CD4-positive, CD25-positive, alpha-beta regulatory T cell (primary cell): ENCODE measurements around the gene MYO10. TPM values are rescaled to one million over a fixed set of nuclear protein-coding genes. Genes with fewer than 3 reads are reported as not detected.

ENCODE experiments used
- ATAC-seq, 2 donors: fragments of 150-1000 bp; cut with Tn5 transposase; one replicate each; pipeline ENCODE4 v1.10.0; 2021; ENCODE audit warnings: low read depth in 2 of 2, moderate number of reproducible peaks in 2 of 2, moderate library complexity in 1 of 2
- DNase-seq, 3 donors: peaks; one replicate each; pipeline versions ENCODE4 v3.0.0 to v3.0.0-alpha.2; 2012 to 2022; ENCODE audit warnings: mixed read lengths in 1 of 3
- H3K27ac ChIP-seq: one replicate; pipeline ENCODE4 v1.7.0; 2013; ENCODE audit warnings: mild to moderate bottlenecking, low read length; ENCODE audit not compliant: insufficient read depth, poor library complexity, severe bottlenecking
- H3K27me3 ChIP-seq: one replicate; pipeline ENCODE4 v1.7.0; 2013; ENCODE audit warnings: low read length; ENCODE audit not compliant: control insufficient read depth, insufficient read depth
- H3K36me3 ChIP-seq: one replicate; pipeline ENCODE4 v1.7.0; 2013; ENCODE audit warnings: mild to moderate bottlenecking, low read length, moderate library complexity; ENCODE audit not compliant: control insufficient read depth, insufficient read depth
- H3K4me1 ChIP-seq: 2 replicates; pipeline ENCODE4 v1.7.0; 2013; ENCODE audit warnings: mild to moderate bottlenecking, low read length; ENCODE audit not compliant: insufficient read depth, control insufficient read depth, poor library complexity, severe bottlenecking
- H3K4me3 ChIP-seq: one replicate; pipeline ENCODE4 v1.7.0; 2013; ENCODE audit warnings: low read depth, mild to moderate bottlenecking, low read length, moderate library complexity
- H3K9me3 ChIP-seq, 2 experiments: 1 replicate in 1 of 2; 2 replicates in 1 of 2; pipeline ENCODE4 v1.7.0; 2013; ENCODE audit warnings: low read length in 2 of 2, mild to moderate bottlenecking in 1 of 2, moderate library complexity in 1 of 2; ENCODE audit not compliant: control insufficient read depth in 2 of 2
- H3K27ac Mint-ChIP-seq, 3 donors: one replicate each; pipeline ENCODE4 v1.8.0; 2020 to 2022; ENCODE audit warnings: mild to moderate bottlenecking in 3 of 3, mixed read lengths in 3 of 3, moderate library complexity in 2 of 3
- H3K27me3 Mint-ChIP-seq: one replicate; pipeline ENCODE4 v1.8.0; 2022; ENCODE audit warnings: mild to moderate bottlenecking, mixed read lengths
- H3K36me3 Mint-ChIP-seq: one replicate; pipeline ENCODE4 v1.8.0; 2020; ENCODE audit warnings: mixed read lengths
- H3K4me1 Mint-ChIP-seq, 4 donors: one replicate each; pipeline ENCODE4 v1.8.0; 2020 to 2022; ENCODE audit warnings: mixed read lengths in 4 of 4, mild to moderate bottlenecking in 1 of 4
- H3K4me3 Mint-ChIP-seq, 4 donors: one replicate each; pipeline ENCODE4 v1.8.0; 2020 to 2022; ENCODE audit warnings: mild to moderate bottlenecking in 4 of 4, mixed read lengths in 4 of 4, moderate library complexity in 3 of 4
- H3K9me3 Mint-ChIP-seq, 7 donors: one replicate each; pipeline ENCODE4 v1.8.0; 2020 to 2022; ENCODE audit warnings: mixed read lengths in 7 of 7, mild to moderate bottlenecking in 3 of 7, moderate library complexity in 2 of 7
- polyA plus RNA-seq, 4 donors: library from polyadenylated mRNA; unstranded; fragments of 300-500 nt; fragmentation: Illumina TruSeq; gene quantifications; one replicate each; pipeline ENCODE4 v1.2.3, GENCODE V29; 2021
- total RNA-seq: library from RNA; stranded (reverse); gene quantifications from one replicate; pipeline ENCODE4 v1.2.3, GENCODE V29; 2022

MYO10 gene
- total and polyA plus RNA-seq, 5 donors from 2014 or later, result 0.01 to 0.05 (median 0.02) TPM; not detected in 1

GRCh38 chr5:16618138-16618897, 317.8 kb downstream of the MYO10 start:
- peaks cover 22% of the 10 kb centered on the region for H3K4me1 ChIP-seq
- H3K27me3 ChIP-seq, result no peaks in the 10 kb centered on the region
- no peaks in the 10 kb centered on the region for H3K27me3 Mint-ChIP-seq
- H3K36me3 Mint-ChIP-seq, result peaks cover 13% of the 10 kb centered on the region
- DNase-seq, result no peak
- H3K27ac Mint-ChIP-seq, result no peak overlapping the region
- no peaks in the 10 kb centered on the region for H3K9me3 Mint-ChIP-seq
- H3K4me1 Mint-ChIP-seq, result peaks cover 15 to 34% (median 22%) of the 10 kb centered on the region in 4 donors
- peak overlapping the region; percentile 89 for H3K27ac ChIP-seq
- no peaks in the 10 kb centered on the region for H3K9me3 ChIP-seq
- H3K4me3 Mint-ChIP-seq, result no peak overlapping the region
- ATAC-seq, result no peak
- H3K36me3 ChIP-seq, result no peaks in the 10 kb centered on the region
- peak overlapping the region; percentile 21 for H3K4me3 ChIP-seq

- peak overlapping the region; percentile 61 for H3K4me3 ChIP-seq
- no peaks in the 10 kb centered on the region for H3K27me3 ChIP-seq
- Mint-ChIP-seq H3K27ac (no peak overlapping the region), H3K27me3 (no peaks in the 10 kb centered on the region), H3K36me3 (peaks cover 13% of the 10 kb centered on the region), H3K4me1 (peaks cover 15 to 43% (median 29%) of the 10 kb centered on the region in 4 donors), H3K9me3 (no peaks in the 10 kb centered on the region), H3K4me3 (no peak overlapping the region)
- ATAC-seq, result peak; percentile 15 to 23
- H3K36me3 ChIP-seq, result no peaks in the 10 kb centered on the region
- H3K9me3 ChIP-seq, result no peaks in the 10 kb centered on the region
- H3K4me1 ChIP-seq, result peaks cover 30% of the 10 kb centered on the region
- peak; percentile 14 to 66 (median 61) for DNase-seq
- H3K27ac ChIP-seq, result peak overlapping the region; percentile 89
Observed at GRCh38 chr5:16617274-16617968, 318.7 kb downstream of the MYO10 start.

GRCh38 chr5:16616536-16617273, 319.4 kb downstream of the MYO10 start, which contains the start of gene RETREG1:
Gene RETREG1 (minus strand): TSS chr5:16616997. CDS start chr5:16616971, 26 bp downstream.
- no peaks in the 10 kb centered on the region for H3K9me3 Mint-ChIP-seq
- DNase-seq, result peak; percentile 77 to 85 (median 79)
- H3K27ac ChIP-seq, result peak within 1 kb of the TSS; percentile 89
- peaks cover 14% of the 10 kb centered on the region for H3K36me3 Mint-ChIP-seq
- peak within 1 kb of the TSS; percentile 88 for H3K4me3 ChIP-seq
- peak within 1 kb of the TSS in 3 of 4 donors; percentile 84 to 99 (median 99) for H3K4me3 Mint-ChIP-seq
- H3K27me3 Mint-ChIP-seq, result no peaks in the 10 kb centered on the region
- H3K27ac Mint-ChIP-seq, result peak within 1 kb of the TSS; percentile 91 to 97 (median 96)
- H3K4me1 Mint-ChIP-seq, result peaks cover 15 to 47% (median 31%) of the 10 kb centered on the region in 4 donors
- no peaks in the 10 kb centered on the region for H3K36me3 ChIP-seq
- H3K9me3 ChIP-seq, result no peaks in the 10 kb centered on the region
- peak; percentile 81 to 83 for ATAC-seq
- H3K4me1 ChIP-seq, result peaks cover 32% of the 10 kb centered on the region
- no peaks in the 10 kb centered on the region for H3K27me3 ChIP-seq

GRCh38 chr5:16615741-16616535, 320.1 kb downstream of the MYO10 start:
- ATAC-seq, result no peak
- peaks cover 15% of the 10 kb centered on the region for H3K36me3 Mint-ChIP-seq
- no peaks in the 10 kb centered on the region for H3K27me3 Mint-ChIP-seq
- peak overlapping the region; percentile 91 to 97 (median 96) for H3K27ac Mint-ChIP-seq
- H3K4me3 Mint-ChIP-seq, result peak overlapping the region in 3 of 4 donors; percentile 84 to 99 (median 99)
- peaks cover 15 to 50% (median 35%) of the 10 kb centered on the region in 4 donors for H3K4me1 Mint-ChIP-seq
- Histone ChIP-seq H3K27ac (peak overlapping the region; percentile 89), H3K4me3 (peak overlapping the region; percentile 88), H3K36me3 (no peaks in the 10 kb centered on the region), H3K9me3 (no peaks in the 10 kb centered on the region), H3K4me1 (peaks cover 32% of the 10 kb centered on the region), H3K27me3 (no peaks in the 10 kb centered on the region)
- peaks cover 0 to 4% (median 0%) of the 10 kb centered on the region in 7 donors for H3K9me3 Mint-ChIP-seq
- DNase-seq, result peak in 2 of 3 donors; percentile 19 to 37

- peaks cover 0 to 4% (median 0%) of the 10 kb centered on the region in 7 donors for H3K9me3 Mint-ChIP-seq
- H3K36me3 Mint-ChIP-seq, result peaks cover 30% of the 10 kb centered on the region
- Histone ChIP-seq H3K36me3 (no peaks in the 10 kb centered on the region), H3K9me3 (no peaks in the 10 kb centered on the region), H3K27me3 (no peaks in the 10 kb centered on the region), H3K4me3 (no peak overlapping the region), H3K27ac (no peak overlapping the region), H3K4me1 (peaks cover 22% of the 10 kb centered on the region)
- DNase-seq (no peak), ATAC-seq (no peak)
- H3K27ac Mint-ChIP-seq, result no peak overlapping the region
- H3K27me3 Mint-ChIP-seq, result no peaks in the 10 kb centered on the region
- H3K4me3 Mint-ChIP-seq, result peak overlapping the region; percentile 36 to 67 (median 52)
- H3K4me1 Mint-ChIP-seq, result peaks cover 17 to 81% (median 50%) of the 10 kb centered on the region in 4 donors
Observed at GRCh38 chr5:16612007-16612406, 324.1 kb downstream of the MYO10 start.
